Keratinocyte (primary cell): ENCODE data around the gene ZSCAN31. TPM values are rescaled to one million over a fixed set of nuclear protein-coding genes. Genes with fewer than 3 reads are reported as not detected.

Experiments used
- DNase-seq: peaks from one replicate; pipeline ENCODE4 v3.0.0-alpha.2; 2011; ENCODE audit warnings: low read depth, missing footprints, low spot score
- FAIRE-seq: peaks from 2 replicates; lab custom pipeline; 2011; peaks lifted over from hg19 to GRCh38; lab: Jason Lieb, UNC
- H2AFZ ChIP-seq: 2 replicates; pipeline ENCODE4 v1.6.0; 2012; ENCODE audit warnings: low read length, control low read depth, inconsistent platforms; ENCODE audit not compliant: control insufficient read depth
- H3K27ac ChIP-seq: 2 replicates; pipeline ENCODE4 v1.5.1; 2011; ENCODE audit warnings: low read length; ENCODE audit not compliant: control insufficient read depth, insufficient read depth
- H3K27me3 ChIP-seq: 3 replicates; pipeline ENCODE4 v1.6.0; 2011; ENCODE audit warnings: low read length; ENCODE audit not compliant: control insufficient read depth, insufficient read depth; ENCODE audit errors: extremely low read depth
- H3K36me3 ChIP-seq, 2 experiments: 2 replicates in 1 of 2; 3 replicates in 1 of 2; pipeline ENCODE4 v1.5.1; 2011; ENCODE audit warnings: low read length in 2 of 2, mild to moderate bottlenecking in 1 of 2; ENCODE audit not compliant: control insufficient read depth in 2 of 2, insufficient read depth in 2 of 2; ENCODE audit errors: extremely low read depth in 1 of 2
- H3K4me1 ChIP-seq: 3 replicates; pipeline ENCODE4 v1.5.1; 2011; ENCODE audit warnings: low read length; ENCODE audit not compliant: control insufficient read depth, insufficient read depth; ENCODE audit errors: extremely low read depth
- H3K4me2 ChIP-seq: 3 replicates; pipeline ENCODE4 v1.6.0; 2011; ENCODE audit warnings: low read depth, low read length; ENCODE audit not compliant: control insufficient read depth, insufficient read depth; ENCODE audit errors: extremely low read depth
- H3K4me3 ChIP-seq, 3 experiments: fragments of 200-600 bp in 1 of 3; sonication (generic) in 1 of 3; 2 replicates in 2 of 3; 3 replicates in 1 of 3; pipeline ENCODE4 v1.5.1; 2011 to 2016; ENCODE audit warnings: low read length in 3 of 3, mild to moderate bottlenecking in 3 of 3, control low read depth in 2 of 3, inconsistent platforms in 1 of 3, low read depth in 1 of 3, mixed read lengths in 1 of 3, mixed run types in 1 of 3, moderate library complexity in 1 of 3; ENCODE audit not compliant: control insufficient read depth in 2 of 3, insufficient read depth in 2 of 3; ENCODE audit errors: extremely low read depth in 1 of 3
- H3K79me2 ChIP-seq: 2 replicates; pipeline ENCODE4 v1.6.0; 2012; ENCODE audit warnings: low read length; ENCODE audit not compliant: control insufficient read depth, insufficient read depth
- H3K9ac ChIP-seq: 3 replicates; pipeline ENCODE4 v1.6.0; 2011; ENCODE audit warnings: low read length; ENCODE audit not compliant: control insufficient read depth, insufficient read depth; ENCODE audit errors: extremely low read depth
- H3K9me1 ChIP-seq: 3 replicates; pipeline ENCODE4 v1.6.0; 2011; ENCODE audit warnings: low read length; ENCODE audit not compliant: control insufficient read depth, insufficient read depth; ENCODE audit errors: extremely low read depth
- H3K9me3 ChIP-seq: 2 replicates; pipeline ENCODE4 v1.5.1; 2012; ENCODE audit warnings: low read depth, low read length; ENCODE audit not compliant: control insufficient read depth
- H4K20me1 ChIP-seq: 3 replicates; pipeline ENCODE4 v1.6.0; 2011; ENCODE audit warnings: low read length; ENCODE audit not compliant: control insufficient read depth, insufficient read depth; ENCODE audit errors: extremely low read depth
- EZH2 ChIP-seq: IDR thresholded peaks from one replicate; pipeline ENCODE4 v1.6.1; 2012; ENCODE audit warnings: inconsistent platforms, mild to moderate bottlenecking, low read length, moderate library complexity
- dilution Hi-C: fragments of 300-500 bp; cut with MboI; formaldehyde crosslinking; loops from one replicate; pipeline ENCODE4 v1.7.0; 2020; ENCODE audit warnings: low sequenced_read_pairs; ENCODE audit not compliant: extremely low pct_ligation_motif_present
- polyA plus RNA-seq, 5 experiments: library from polyadenylated mRNA; depleted of rRNA in 3 of 5; stranded (reverse) in 3 of 5; stranded (forward) in 1 of 5; unstranded in 1 of 5; fragments of >200 nt; gene quantifications; 1 replicate in 1 of 5; 2 replicates in 3 of 5; 3 replicates in 1 of 5; pipeline versions ENCODE4 v1.2.1 to v1.2.3, GENCODE V29; 2011 to 2012; ENCODE audit warnings: missing spikeins in 2 of 5, low read depth in 1 of 5, low replicate concordance in 1 of 5
- TF ChIP-seq, protein P1 (sequence below), 3 experiments: IDR thresholded peaks in 1 of 3; conservative IDR thresholded peaks in 1 of 3; optimal IDR thresholded peaks in 1 of 3; 2 replicates in 2 of 3; 3 replicates in 1 of 3; pipeline versions ENCODE3 to v1.5.1; 2011; ENCODE audit warnings: low read length in 3 of 3, mild to moderate bottlenecking in 3 of 3, moderate library complexity in 2 of 3, control low read depth in 1 of 3, inconsistent platforms in 1 of 3; ENCODE audit not compliant: insufficient read depth in 2 of 3; ENCODE audit errors: extremely low read depth in 1 of 3

ZSCAN31 gene
- polyA plus RNA-seq, 1 donor (not counting 4 experiments of a cell fraction or from before 2014, with no cell fraction given): 14.4 TPM

DNA sequence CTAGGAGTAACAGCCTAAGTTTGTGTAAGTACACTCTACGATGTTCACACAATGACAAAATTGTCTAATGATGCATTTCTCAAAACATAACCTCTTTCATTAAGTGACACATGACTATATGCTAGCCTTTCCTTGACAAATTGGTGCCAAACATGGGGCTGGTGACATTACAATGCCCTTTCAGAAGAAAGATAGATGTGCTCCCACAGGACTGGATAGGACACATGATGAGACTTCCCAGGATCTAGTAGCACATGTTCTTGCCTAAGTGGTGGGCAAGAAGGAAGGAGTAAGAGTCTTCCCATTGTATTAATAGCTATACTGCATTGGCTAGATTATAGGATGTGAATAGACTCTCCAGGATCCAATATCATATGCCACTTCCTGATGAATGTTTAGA, 35.3 kb upstream of the ZSCAN31 start:
- Histone ChIP-seq H3K9me1 (no peaks in the 10 kb centered on the region), H3K27me3 (no peaks in the 10 kb centered on the region), H3K4me3 (no peak overlapping the region), H4K20me1 (no peaks in the 10 kb centered on the region), H3K27ac (no peak overlapping the region), H3K4me1 (no peaks in the 10 kb centered on the region), H3K4me2 (no peak overlapping the region), H3K79me2 (no peaks in the 10 kb centered on the region), H3K9me3 (no peaks in the 10 kb centered on the region), H3K9ac (no peak overlapping the region), H3K36me3 (peaks cover 0 to 1% of the 10 kb centered on the region in 2 experiments), H2AFZ (no peak overlapping the region)
- FAIRE-seq (no peak), DNase-seq (no peak)
- TF ChIP-seq EZH2: no peak
- TF ChIP-seq, protein P1, sequence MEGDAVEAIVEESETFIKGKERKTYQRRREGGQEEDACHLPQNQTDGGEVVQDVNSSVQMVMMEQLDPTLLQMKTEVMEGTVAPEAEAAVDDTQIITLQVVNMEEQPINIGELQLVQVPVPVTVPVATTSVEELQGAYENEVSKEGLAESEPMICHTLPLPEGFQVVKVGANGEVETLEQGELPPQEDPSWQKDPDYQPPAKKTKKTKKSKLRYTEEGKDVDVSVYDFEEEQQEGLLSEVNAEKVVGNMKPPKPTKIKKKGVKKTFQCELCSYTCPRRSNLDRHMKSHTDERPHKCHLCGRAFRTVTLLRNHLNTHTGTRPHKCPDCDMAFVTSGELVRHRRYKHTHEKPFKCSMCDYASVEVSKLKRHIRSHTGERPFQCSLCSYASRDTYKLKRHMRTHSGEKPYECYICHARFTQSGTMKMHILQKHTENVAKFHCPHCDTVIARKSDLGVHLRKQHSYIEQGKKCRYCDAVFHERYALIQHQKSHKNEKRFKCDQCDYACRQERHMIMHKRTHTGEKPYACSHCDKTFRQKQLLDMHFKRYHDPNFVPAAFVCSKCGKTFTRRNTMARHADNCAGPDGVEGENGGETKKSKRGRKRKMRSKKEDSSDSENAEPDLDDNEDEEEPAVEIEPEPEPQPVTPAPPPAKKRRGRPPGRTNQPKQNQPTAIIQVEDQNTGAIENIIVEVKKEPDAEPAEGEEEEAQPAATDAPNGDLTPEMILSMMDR (optimal IDR thresholded peaks at IDR 0.05 in 1 of 3, IDR thresholded peaks at IDR 0.05 in 1 of 3, conservative IDR thresholded peaks at IDR 0.05 in 1 of 3; ENCODE audit: extremely low read depth in 1 of 3, insufficient read depth in 2 of 3, low read length in 3 of 3): no peak
- dilution Hi-C loops: no loop called here

DNA sequence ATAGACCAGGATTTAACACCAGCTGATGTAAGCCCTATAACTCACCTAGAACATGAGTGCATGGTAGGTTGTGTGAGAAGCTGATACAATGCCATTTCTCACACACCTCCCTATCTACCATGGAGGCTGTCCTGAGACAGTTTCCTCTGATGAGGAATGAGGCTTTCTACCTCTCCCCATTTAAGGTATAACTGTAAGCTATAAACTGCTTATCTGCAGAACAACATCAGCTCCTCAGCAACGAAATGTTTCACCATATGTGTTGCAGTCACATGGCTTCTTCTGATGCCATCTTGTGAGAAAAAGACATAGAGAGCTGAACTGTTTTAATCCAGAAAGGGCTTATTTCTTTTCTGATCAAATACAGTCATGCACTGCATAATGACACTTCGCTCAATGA, 34.5 kb upstream of the ZSCAN31 start:
- no peak overlapping the region for H3K9ac ChIP-seq
- no peaks in the 10 kb centered on the region for H3K79me2 ChIP-seq
- TF ChIP-seq EZH2: no peak
- H3K27ac ChIP-seq: no peak overlapping the region
- no peaks in the 10 kb centered on the region for H3K27me3 ChIP-seq
- peaks cover 4 to 5% of the 10 kb centered on the region in 2 experiments for H3K36me3 ChIP-seq
- H3K9me1 ChIP-seq: no peaks in the 10 kb centered on the region
- no peak overlapping the region for H2AFZ ChIP-seq
- no peak overlapping the region for H3K4me2 ChIP-seq
- dilution Hi-C loops: no loop called here
- no peaks in the 10 kb centered on the region for H4K20me1 ChIP-seq
- H3K4me1 ChIP-seq: no peaks in the 10 kb centered on the region
- no peak for FAIRE-seq
- DNase-seq: no peak
- no peaks in the 10 kb centered on the region for H3K9me3 ChIP-seq
- no peak overlapping the region for H3K4me3 ChIP-seq

DNA sequence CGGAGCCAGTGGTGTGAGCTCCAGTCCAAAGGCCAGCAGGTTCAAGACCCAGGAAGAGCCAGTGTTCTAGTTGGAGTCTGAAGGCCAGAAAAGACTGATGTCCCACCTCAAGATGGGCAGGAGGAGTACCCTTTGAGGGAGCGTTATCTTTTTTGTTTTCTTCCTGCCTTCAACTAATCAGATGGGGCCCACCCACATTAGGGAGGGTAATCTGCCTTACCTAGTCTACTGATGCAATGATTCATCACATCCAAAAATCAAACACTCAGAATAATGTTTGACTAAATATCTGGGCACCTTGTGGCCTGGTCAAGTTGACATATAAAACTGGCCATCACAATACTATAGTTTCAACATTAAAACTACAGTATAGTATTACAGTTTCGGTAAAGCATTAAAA, 33.5 kb upstream of the ZSCAN31 start:
- H3K9me1 ChIP-seq: no peaks in the 10 kb centered on the region
- FAIRE-seq (no peak), DNase-seq (no peak)
- no peak overlapping the region for H3K27ac ChIP-seq
- no peak overlapping the region for H3K9ac ChIP-seq
- no peaks in the 10 kb centered on the region for H4K20me1 ChIP-seq
- H3K9me3 ChIP-seq: no peaks in the 10 kb centered on the region
- no peaks in the 10 kb centered on the region for H3K27me3 ChIP-seq
- no peaks in the 10 kb centered on the region for H3K79me2 ChIP-seq
- H2AFZ ChIP-seq: no peak overlapping the region
- H3K36me3 ChIP-seq: peaks cover 6 to 9% of the 10 kb centered on the region in 2 experiments
- no peak overlapping the region for H3K4me2 ChIP-seq
- H3K4me1 ChIP-seq: no peaks in the 10 kb centered on the region
- no peak overlapping the region for H3K4me3 ChIP-seq
- TF ChIP-seq EZH2: no peak
- TF ChIP-seq, protein P1 (optimal IDR thresholded peaks at IDR 0.05 in 1 of 3, IDR thresholded peaks at IDR 0.05 in 1 of 3, conservative IDR thresholded peaks at IDR 0.05 in 1 of 3; ENCODE audit: extremely low read depth in 1 of 3, insufficient read depth in 2 of 3, low read length in 3 of 3): no peak
- dilution Hi-C loops: no loop called here
